ENCODE measurements around the gene ZNF775. TPM values are rescaled to one million over a fixed set of nuclear protein-coding genes. Genes with fewer than 3 reads are reported as not detected.

ZNF775 gene
- total and polyA plus RNA-seq, 8 donors = 4.0 to 11.7 (median 5.8) TPM

DNA sequence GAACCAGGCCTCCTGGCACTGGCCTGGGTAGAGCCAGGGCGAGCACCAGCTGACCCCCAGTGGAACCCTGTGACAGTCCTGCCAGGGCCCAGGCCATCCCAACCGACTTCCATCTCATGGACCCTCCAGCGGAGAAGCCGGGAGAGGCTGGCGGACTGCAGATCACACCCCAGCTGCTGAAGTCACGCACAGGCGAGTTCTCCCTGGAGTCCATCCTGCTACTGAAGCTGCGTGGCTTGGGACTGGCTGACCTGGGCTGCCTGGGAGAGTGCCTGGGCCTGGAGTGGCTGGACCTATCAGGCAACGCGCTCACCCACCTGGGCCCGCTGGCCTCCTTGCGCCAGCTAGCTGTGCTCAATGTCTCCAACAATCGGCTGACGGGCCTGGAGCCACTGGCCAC lies 42.4 kb upstream of the ZNF775 start:
- no peak for DNase-seq

DNA sequence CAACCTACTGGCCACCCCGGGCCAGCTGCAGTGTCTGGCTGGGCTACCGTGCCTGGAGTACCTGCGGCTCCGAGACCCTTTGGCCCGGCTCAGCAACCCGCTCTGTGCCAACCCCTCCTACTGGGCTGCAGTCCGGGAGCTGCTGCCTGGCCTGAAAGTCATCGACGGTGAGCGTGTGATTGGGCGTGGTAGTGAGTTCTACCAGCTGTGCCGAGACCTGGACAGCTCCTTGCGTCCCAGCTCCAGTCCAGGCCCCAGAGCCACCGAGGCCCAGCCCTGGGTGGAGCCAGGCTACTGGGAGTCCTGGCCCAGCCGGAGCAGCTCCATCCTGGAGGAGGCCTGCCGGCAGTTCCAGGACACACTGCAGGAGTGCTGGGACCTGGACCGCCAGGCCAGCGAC lies 42.0 kb upstream of the ZNF775 start:
- peaks cover 0 to 20% of the 10 kb centered on the region in 2 donors for H3K4me1 ChIP-seq
- ATAC-seq (no peak), DNase-seq (no peak)
- H3K9me3 ChIP-seq = no peaks in the 10 kb centered on the region
- H3K27me3 ChIP-seq = peaks cover 8 to 33% of the 10 kb centered on the region in 2 donors
- TF ChIP-seq, protein P1, sequence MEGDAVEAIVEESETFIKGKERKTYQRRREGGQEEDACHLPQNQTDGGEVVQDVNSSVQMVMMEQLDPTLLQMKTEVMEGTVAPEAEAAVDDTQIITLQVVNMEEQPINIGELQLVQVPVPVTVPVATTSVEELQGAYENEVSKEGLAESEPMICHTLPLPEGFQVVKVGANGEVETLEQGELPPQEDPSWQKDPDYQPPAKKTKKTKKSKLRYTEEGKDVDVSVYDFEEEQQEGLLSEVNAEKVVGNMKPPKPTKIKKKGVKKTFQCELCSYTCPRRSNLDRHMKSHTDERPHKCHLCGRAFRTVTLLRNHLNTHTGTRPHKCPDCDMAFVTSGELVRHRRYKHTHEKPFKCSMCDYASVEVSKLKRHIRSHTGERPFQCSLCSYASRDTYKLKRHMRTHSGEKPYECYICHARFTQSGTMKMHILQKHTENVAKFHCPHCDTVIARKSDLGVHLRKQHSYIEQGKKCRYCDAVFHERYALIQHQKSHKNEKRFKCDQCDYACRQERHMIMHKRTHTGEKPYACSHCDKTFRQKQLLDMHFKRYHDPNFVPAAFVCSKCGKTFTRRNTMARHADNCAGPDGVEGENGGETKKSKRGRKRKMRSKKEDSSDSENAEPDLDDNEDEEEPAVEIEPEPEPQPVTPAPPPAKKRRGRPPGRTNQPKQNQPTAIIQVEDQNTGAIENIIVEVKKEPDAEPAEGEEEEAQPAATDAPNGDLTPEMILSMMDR (IDR thresholded peaks at IDR 0.05) = no peak
- peaks cover 0 to 25% of the 10 kb centered on the region in 2 donors for H3K36me3 ChIP-seq
- no peak overlapping the region for H3K27ac ChIP-seq
- no peak overlapping the region for H3K4me3 ChIP-seq
- intact Hi-C loops (cut with DNase I) = no loop called here

More for the DNA sequence above, 42.4 kb upstream of the ZNF775 start:
- ATAC-seq = no peak
- Histone ChIP-seq H3K36me3 (peaks cover 0 to 25% of the 10 kb centered on the region in 2 donors), H3K9me3 (no peaks in the 10 kb centered on the region), H3K27me3 (peaks cover 8 to 29% of the 10 kb centered on the region in 2 donors), H3K4me3 (no peak overlapping the region), H3K4me1 (peaks cover 0 to 20% of the 10 kb centered on the region in 2 donors), H3K27ac (no peak overlapping the region)
- TF ChIP-seq, protein P1 (IDR thresholded peaks at IDR 0.05) = no peak
- intact Hi-C loops (cut with DNase I) = no loop called here

DNA sequence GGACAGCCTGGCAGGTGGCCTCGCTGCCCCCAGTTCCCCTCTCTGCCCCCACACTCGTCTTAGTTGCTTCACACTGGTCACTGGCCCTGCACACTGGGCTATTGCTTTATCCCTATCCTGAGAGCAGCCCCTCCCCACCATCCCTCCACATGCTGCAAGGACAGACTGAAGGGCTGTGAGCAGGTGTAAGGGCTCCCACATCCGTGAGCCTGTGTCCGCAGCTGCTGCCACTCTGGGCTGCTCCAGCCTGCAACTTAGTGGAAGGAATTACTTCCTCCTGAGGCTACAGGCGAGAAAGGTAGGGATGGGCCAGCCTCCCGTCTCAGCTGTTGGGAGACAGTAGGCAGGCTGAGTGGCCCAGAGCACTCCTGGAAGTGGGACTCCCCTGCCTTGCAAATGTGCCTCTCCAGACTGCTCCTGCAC lies 41.5 kb upstream of the ZNF775 start:
- TF ChIP-seq, protein P1 (IDR thresholded peaks at IDR 0.05) = no peak

DNA sequence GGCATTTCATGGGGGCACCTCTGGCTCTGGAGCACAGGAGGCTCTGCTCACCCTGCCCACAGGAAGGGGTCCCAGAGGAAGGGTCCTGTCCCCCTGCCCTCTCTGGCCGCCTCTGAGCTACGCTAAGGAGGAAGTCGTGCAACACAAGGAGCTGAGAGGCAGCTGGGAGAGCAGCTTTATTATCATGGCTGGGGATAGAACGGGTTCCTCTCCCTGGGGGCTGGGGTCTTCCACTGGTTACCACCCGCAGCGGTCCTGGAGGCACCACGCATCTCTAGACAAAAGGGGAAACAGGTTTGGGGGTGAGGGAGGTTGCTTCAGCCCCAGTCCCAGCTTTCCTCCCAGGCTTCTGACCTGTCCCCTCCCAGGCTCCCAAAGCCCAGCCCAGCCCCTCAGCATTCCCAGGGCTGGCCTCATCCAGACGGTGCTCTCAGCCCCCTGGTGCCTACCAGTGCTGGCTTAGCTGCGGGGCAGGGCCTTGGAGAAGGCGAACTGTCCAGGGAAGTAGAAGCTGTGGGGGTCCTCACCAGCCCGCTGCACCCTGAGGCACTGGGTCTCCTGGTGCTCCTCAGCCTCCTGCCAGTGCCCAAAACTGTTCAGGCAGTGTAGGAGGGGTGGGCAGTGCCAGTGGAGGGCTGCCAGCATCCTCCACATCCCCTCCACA lies 40.8 kb upstream of the ZNF775 start:
- H3K36me3 ChIP-seq = peaks cover 0 to 25% of the 10 kb centered on the region in 2 donors
- DNase-seq (no peak), ATAC-seq (no peak)
- H3K4me1 ChIP-seq = peaks cover 0 to 20% of the 10 kb centered on the region in 2 donors
- TF ChIP-seq, protein P1 (IDR thresholded peaks at IDR 0.05) = no peak
- peaks cover 8 to 45% of the 10 kb centered on the region in 2 donors for H3K27me3 ChIP-seq
- H3K9me3 ChIP-seq = no peaks in the 10 kb centered on the region
- no peak overlapping the region for H3K27ac ChIP-seq
- no peak overlapping the region for H3K4me3 ChIP-seq
- intact Hi-C loops (cut with DNase I) = no loop called here

More for the DNA sequence above, 41.5 kb upstream of the ZNF775 start:
- DNase-seq (no peak), ATAC-seq (no peak)
- Histone ChIP-seq H3K27me3 (peaks cover 8 to 38% of the 10 kb centered on the region in 2 donors), H3K36me3 (peaks cover 0 to 25% of the 10 kb centered on the region in 2 donors), H3K27ac (no peak overlapping the region), H3K4me1 (peaks cover 0 to 20% of the 10 kb centered on the region in 2 donors), H3K4me3 (no peak overlapping the region), H3K9me3 (no peaks in the 10 kb centered on the region)
- intact Hi-C loops (cut with DNase I) = no loop called here

DNA sequence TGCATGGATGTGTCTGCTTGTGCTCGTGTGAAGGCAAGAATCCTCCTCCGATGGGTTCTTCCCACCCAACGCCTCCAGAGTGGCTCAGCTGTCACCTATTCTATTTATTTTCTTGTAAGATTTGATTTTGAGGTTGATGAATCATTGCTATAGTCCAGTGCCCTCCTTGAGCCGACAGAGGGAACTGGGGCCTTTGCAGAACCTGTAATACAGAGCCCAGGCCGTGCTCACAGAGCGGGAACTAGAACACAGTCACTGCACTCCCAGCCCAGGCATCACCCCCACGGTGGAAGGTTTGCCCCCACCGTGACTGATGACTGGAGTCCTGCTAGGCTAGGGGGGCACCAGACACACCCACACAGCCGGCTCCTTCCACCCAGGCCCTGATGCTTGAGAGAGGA lies 39.7 kb upstream of the ZNF775 start:
- peaks cover 0 to 20% of the 10 kb centered on the region in 2 donors for H3K4me1 ChIP-seq
- intact Hi-C loops (cut with DNase I) = no loop called here
- TF ChIP-seq, protein P1 (IDR thresholded peaks at IDR 0.05) = no peak
- H3K27ac ChIP-seq = no peak overlapping the region
- H3K4me3 ChIP-seq = peak overlapping the region; percentile 44 to 50
- ATAC-seq (no peak), DNase-seq (no peak)
- H3K9me3 ChIP-seq = no peaks in the 10 kb centered on the region
- H3K36me3 ChIP-seq = peaks cover 0 to 16% of the 10 kb centered on the region in 2 donors
- H3K27me3 ChIP-seq = peaks cover 8 to 50% of the 10 kb centered on the region in 2 donors
